Activated CD8-positive, alpha-beta memory T cell treated with anti-CD3 and anti-CD28 coated beads for 36 hours (primary cell): ENCODE data around the gene FN3KRP. TPM values are rescaled to one million over a fixed set of nuclear protein-coding genes. Genes with fewer than 3 reads are reported as not detected.

Experiments used
- CTCF ChIA-PET: fragments of 350-600 bp; sonication (Branson Sonifier 250); formaldehyde crosslinking; loops from one replicate; lab custom pipeline; 2021; ENCODE audit warnings: antibody characterized with exemption; lab: Charles Lee
- POLR2A ChIA-PET: fragments of 350-600 bp; sonication (Branson Sonifier 250); formaldehyde crosslinking; loops from one replicate; lab custom pipeline; 2021; ENCODE audit warnings: antibody characterized with exemption; lab: Charles Lee
- total RNA-seq, 2 experiments: library from RNA; stranded (reverse); gene quantifications; one replicate each; pipeline ENCODE4 v1.2.3, GENCODE V29; 2021

The FN3KRP gene
- total RNA-seq, 2 experiments from 2014 or later, result 39.1 to 41.4 TPM

DNA sequence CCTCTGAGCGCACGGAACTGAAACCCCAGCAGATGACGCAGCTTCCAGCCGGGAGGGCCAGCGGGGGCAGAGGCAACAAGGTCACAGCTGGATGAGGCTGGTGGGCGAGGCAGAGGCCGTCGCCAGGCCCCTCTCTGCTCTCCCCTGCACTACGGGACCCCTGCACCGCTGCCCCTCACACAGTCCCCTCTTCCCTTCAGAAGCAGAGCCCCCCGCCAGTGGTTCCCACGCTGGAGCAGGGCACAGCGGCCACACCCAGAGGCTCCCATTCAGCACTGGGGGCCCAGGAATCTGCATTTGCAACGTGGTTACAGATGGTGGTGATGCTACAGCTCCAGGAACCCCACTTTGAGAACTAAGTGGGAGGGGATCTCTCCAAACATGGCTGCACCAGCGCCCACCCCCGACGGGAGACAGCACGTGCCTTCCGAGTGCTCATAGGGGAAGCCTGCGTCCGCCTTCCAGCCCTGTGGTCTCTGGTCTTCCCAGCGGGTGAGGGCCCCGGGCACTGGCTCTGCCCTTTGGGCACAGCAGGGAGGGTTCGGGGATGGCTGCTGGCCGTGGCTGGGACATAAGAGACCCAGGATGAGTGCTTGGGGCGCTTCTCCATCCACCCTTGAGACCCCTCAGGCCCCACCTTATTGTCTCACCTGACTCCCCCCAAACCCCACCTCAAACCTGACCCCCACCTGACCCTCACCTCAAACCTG, 13.3 kb upstream of the FN3KRP start:
- ChIA-PET POLR2A (no interaction called here), CTCF (no interaction called here)

DNA sequence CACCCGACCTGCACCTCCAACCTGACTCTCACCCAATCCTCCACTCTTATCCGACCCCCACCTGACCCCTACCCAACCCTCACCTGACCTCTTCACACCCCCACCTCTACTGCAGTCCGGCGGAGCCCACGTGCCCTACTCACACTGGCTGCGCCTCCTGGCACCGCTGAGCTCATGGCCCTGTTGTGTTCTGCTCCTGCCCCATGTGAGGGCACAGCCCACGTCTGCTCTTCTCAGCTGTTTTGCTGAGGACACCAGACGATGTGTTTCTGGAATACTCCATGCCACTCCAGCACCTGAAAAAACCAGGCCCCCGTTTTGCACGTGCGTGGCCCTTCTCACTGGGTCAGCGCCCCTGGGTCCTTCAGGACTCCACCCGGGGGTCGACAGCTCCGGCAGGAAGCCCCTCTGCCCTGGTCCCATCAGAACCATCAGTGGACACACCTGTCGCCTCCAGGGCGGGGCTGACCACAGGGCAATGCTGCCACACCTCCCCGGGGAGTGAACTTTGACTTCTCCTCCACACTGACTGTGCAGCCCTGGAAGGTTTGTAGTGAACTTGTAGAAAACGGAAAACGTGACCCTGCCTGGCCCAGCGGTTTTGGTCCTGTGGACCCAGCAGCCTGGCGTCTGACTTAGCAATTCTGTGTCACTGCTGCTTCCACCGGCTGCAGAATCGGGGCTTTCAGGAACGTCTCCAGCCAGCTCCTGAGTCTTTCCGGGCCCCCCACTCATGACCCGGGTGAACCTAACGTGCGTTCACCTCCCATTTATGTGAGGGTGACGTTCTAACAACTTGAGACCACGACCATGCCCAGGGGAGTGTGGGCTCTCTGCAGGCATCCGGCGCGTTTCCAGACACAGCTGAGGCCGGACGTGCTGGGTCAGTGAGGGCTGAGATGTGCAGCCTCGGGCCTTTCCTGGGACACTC, 12.3 kb upstream of the FN3KRP start:
- ChIA-PET CTCF (no interaction called here), POLR2A (no interaction called here)

DNA sequence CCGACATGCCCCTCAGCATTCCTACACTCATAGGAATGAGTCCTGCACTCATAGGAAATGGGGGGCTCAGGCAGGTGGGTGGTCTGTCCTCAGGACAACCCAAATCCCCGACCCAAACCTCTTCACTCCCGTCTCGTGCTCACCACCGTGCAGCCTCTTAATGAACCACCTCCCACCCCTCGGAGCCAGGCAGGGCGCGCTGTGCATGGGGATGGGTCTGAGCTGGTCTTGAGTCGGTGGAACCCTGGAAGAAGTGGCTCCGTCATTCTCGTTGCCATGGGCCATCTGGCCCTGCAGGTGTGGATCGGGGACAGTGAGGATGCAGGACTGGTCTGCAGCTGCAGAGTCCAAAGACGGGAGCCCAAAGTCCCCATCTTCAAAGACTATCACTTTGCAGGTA, 11.6 kb upstream of the FN3KRP start:
- CTCF ChIA-PET, result no interaction called here
- POLR2A ChIA-PET, result no interaction called here

DNA sequence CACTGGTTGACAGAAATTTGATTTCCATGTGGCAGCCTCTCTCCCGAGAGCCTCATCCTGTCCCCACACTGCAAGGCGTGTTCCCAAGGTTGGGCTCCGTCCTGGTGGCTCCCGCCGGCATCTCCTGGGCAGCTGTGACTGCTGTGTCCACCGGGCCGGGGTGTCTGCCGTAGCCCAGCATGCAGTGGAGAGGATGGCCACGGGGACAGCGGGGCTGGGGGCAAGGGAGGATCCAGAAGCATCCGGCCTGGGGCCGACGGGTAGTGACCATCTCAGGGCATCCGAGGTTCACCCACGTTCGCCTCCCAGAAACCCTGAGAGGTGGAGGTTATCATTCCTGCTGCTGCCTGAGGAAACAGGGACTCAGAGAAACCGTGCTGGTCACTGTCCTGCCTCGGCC, 10.8 kb upstream of the FN3KRP start:
- ChIA-PET CTCF (no interaction called here), POLR2A (no interaction called here)

DNA sequence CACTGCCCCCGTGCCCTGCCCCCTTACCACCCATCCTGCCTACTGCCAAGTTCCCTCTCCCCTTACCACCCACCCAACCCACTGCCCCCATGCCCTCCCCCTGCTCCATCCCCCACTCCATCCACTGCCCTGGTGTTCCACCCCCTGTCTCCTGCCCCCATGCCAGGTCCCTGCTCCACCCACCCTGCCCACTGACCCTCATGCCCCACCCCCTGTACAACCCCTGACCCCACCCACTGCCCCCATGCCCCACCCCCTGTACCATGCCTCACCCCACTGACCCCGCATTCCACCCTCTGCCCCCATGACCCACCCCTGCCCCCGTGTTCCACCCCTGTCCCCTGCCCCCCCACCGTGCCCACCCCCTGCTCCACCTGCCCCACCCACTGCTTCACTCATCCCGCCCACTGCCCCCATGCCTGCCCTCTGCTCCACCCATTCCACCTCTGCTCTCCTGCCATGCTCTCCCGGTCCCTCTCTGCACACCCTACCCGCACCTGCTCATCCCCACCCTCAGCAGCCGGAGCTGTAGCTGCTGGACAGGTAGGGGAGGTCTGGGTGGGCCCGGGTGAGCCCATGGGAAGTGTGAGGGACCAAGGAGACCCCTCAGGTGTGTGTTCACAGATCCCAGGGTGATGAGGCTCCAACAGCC, 7.4 kb upstream of the FN3KRP start:
- POLR2A ChIA-PET, result no interaction called here
- CTCF ChIA-PET, result no interaction called here

DNA sequence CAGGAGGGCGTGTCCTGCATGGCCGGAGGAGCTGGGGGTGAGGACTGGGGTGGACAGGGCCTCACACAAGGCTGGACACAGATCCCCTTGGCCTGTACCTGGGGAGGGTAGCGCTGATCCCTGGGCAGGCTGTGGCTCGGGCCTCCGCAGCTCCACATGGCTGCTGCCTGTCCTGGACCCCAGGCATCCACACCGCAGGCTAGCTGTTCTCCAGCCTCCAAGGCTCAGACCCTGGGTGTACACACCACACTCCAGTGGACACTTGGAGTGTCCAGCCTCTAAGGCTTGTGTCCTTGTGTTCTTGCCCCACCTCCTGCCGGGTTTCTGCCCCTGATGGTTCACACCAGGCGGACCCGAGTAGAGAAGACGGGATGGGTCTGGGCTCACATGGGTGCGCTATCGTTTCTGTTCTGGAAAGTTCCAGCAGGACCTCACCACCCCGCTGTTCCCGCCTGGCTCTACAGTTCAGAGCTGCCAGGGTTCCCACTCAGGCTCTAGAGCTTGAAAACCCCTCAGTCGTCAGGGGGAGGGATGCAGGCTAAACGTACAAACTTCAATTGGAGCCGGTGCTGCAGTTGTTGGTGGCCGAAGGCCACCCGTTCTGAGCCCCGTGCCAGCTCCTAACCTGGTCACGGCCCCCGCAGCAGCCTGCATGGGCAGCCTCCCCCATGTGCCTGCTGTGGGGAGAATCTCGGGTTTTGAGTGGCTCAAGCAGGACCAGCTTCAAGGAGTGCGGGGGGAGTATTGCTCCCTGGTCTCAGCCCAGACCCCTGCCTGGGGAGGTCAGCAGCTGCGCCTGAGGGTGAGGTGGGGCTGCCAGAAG, 6.6 kb upstream of the FN3KRP start:
- ChIA-PET POLR2A (no interaction called here), CTCF (no interaction called here)

DNA sequence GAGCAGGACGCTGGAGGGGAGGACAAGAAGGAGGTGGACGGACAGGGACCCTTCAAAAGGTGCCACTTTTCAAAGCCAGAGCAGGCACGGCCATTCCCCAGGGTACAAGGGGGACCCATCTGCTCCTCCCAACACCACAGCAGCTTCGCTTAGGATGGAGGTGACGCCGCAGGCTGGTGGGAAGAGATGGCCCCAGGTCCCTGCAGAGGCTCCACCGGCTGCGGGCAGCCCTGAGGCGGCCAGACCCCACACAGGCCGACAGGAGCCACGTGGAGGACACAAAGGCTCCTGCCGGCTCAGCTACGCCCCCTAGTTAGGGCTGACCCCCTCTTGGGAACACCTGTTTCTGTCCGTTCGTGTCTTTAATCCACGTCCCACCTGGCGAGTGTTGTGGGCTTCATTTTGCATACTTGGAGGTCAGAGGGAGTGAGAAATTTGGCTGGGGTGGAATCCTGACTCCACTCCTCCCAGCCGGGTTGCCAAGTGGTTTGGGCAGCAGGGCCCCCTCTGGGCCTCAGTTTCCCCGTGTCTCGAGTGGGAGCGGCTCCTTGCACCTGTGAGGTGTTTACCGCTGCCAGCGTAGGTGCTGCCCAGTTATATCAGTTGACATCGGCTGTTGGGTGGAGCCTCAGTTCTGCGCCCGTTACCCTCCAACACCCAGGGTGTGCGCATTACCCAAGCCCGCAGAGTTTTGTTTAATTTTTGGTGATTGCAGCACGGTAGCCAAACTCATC, 5.8 kb upstream of the FN3KRP start:
- POLR2A ChIA-PET, result no interaction called here
- CTCF ChIA-PET, result no interaction called here

DNA sequence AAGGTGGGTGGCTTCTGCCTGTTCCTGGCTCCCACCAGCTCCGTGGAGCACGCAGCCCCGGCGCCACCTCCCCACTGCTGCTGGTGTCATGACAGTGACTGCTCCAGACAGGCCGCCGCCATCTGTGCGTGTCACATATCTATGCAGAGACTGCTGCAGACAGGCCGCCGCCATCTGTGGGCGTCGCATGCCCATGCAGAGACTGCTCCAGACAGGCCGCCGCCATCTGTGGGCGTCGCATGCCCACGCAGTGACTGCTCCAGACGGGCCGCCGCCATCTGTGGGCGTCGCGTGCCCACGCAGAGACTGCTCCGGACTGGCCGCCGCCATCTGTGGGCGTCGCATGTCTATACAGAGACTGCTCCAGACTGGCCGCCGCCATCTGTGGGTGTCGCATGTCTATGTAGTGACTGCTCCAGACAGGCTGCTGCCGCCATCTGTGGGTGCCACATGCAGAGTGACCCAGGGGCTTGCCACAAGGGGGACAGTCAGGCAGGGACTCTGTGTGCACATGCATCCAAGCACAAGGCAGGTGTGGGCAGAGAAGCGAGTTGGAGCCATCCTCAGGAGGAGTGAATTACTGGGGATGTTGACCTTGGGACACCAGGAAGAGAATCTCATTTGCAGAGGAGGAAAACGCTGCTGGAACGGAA, 3.3 kb upstream of the FN3KRP start:
- ChIA-PET CTCF (interaction anchor here (0.9 to 1.4 kb wide), 2 partner anchors 26 to 63 kb away, joined by 3 read pairs; no protein-coding TSS in a partner anchor), POLR2A (no interaction called here)

DNA sequence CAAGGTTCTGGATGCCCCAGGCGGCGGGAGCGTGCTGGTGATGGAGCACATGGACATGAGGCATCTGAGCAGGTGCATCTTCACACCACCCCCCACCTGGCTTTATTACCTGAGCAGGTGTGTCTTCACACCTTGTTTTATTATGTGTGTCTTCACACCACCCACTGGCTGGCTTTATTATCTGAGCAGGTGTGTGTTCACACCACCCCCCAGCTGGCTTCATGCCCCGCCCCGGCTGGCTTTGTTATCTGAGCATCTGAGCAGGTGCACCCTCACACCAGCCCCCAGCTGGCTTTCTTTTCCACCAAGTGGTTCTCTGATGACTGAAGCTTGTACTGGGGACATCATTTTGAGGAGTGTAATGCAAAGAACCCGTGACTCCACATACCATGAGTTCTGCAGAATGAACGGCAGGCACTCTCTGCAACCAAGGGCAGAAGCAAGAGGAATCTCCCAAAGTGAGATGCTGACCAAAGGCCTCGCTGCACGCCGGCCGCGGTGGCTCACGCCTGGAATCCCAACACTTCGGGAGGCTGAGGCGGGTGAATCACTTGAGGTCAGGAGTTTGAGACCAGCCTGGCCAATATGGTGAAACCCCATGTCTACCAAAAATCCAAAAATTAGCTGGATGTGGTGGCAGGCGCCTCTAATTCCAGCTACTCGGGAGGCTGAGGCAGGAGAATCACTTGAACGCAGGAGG, 2.6 kb downstream of the FN3KRP start:
- ChIA-PET POLR2A (no interaction called here), CTCF (no interaction called here)

DNA sequence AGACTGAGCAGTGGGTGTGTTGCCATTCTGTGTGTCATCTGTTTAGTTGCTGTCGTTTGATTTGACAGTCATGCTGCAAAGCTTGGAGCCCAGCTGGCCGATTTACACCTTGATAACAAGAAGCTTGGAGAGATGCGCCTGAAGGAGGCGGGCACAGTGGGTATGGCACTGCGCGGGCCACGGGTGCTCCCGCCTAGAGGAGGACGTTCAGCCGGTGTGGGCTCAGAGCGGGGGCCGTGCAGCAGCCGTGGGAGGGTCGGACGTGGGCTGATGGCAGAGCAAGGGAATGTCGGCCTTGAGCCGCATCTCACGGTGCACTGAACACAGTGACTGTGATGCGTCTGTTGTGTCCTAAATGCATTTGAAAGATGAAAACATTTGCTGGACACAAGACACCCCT, 3.7 kb downstream of the FN3KRP start:
- POLR2A ChIA-PET, result no interaction called here
- CTCF ChIA-PET, result no interaction called here

DNA sequence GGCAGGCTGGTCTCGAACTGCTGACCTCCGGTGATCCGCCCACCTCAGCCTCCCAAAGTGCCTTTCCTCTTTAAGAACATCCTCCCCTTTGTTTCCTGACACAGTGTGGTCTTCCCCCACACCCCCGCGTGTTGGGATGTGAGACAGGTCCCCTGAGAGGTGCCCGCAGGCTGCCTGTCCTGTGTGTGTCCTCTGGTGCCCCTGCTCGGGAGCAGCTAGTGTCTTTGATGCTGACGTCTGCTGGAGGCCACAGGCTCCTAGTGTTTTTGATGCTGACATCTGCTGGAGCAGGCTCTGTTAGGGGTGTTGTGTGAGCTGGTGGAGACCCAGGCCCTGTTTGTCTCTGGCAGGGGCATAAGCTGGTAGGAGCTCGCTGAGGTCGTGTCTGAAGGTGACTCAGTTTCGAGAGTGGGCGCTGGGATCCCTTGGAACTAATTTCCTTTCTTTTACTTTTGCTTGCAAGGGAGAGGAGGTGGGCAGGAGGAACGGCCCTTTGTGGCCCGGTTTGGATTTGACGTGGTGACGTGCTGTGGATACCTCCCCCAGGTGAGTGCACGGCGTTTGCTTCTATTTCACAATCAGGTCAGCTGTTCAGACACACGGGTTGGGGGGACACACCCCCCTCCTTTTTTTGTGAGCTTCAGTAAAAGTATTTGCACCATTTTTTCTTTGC, 6.0 kb downstream of the FN3KRP start:
- ChIA-PET CTCF (no interaction called here), POLR2A (no interaction called here)

DNA sequence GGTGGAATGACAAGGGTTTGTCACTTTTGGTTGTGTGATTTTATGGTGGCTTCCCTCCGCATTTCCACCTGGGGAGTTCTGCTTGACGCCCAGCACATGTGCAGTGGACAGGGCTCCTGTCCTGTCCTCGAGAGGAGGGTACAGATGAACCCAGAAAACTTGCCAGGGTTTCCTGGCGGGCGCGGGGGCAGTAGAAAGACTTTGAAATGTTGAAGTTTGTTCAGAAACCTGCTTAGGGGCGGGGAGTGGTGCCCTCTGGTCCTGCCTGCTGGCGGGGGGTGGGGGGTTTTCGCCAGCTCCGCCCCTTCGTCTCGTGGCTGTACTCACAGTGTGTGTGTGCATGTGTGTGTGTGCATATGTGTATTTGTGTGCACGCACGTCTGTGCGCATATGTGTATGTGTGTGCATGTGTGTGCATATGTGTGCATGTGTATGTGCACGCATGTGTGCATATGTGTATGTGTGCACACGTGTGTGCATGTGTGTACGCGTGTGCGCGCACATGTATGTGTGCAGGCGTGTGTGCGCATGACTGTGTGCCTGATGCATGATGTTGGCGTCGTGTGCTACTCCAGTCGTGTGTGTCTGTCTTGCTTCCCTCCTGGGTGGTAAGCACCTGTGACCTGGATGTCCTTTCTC, 6.8 kb downstream of the FN3KRP start:
- ChIA-PET CTCF (no interaction called here), POLR2A (no interaction called here)

DNA sequence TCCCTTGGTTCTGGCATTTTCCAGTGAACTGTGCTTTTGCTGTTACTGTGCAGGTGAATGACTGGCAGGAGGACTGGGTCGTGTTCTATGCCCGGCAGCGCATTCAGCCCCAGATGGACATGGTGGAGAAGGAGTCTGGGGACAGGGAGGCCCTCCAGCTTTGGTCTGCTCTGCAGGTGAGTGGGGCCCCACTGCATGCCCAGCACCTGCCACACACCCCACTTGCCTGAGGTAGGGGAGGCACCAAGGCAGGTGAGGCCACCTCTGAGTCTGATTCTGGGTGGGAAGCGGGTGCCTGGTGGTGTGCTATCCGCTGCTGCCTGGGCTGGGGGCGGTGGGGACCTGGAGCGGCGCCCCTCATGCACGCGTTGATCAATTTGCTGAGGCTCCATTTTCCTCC, 9.9 kb downstream of the FN3KRP start:
- CTCF ChIA-PET, result no interaction called here
- POLR2A ChIA-PET, result no interaction called here

DNA sequence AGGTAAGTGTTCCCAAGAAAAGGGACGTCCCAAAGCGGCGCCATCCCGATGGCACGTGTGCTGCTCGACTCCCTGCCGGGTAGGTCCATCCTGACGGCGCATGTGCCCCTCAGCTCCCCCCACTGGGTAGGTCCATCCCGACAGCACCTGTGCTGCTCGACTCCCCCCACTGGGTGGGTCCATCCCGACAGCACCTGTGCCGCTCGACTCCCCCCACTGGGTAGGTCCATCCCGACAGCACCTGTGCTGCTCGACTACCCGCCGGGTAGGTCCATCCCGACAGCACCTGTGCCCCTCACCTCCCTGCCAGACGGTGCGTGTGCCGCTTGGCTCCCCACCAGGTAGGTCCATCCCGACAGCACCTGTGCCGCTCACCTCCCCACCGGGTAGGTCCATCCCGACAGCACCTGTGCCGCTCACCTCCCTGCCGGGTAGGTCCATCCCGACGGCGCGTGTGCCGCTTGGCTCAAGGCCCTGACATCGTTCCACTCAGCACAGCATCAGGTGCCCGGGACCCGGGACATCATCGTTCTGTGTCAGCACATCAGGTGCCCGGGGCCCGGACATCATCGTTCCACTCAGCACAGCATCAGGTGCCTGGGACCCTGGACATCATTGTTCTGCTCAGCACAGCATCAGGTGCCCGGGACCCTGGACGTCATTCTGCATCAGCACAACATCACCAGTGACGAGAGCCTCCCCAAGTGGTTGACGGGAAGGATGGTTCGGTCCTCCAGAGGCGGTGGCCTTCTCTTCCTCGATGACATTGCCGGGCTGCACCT, 13.2 kb downstream of the FN3KRP start:
- ChIA-PET CTCF (no interaction called here), POLR2A (no interaction called here)

DNA sequence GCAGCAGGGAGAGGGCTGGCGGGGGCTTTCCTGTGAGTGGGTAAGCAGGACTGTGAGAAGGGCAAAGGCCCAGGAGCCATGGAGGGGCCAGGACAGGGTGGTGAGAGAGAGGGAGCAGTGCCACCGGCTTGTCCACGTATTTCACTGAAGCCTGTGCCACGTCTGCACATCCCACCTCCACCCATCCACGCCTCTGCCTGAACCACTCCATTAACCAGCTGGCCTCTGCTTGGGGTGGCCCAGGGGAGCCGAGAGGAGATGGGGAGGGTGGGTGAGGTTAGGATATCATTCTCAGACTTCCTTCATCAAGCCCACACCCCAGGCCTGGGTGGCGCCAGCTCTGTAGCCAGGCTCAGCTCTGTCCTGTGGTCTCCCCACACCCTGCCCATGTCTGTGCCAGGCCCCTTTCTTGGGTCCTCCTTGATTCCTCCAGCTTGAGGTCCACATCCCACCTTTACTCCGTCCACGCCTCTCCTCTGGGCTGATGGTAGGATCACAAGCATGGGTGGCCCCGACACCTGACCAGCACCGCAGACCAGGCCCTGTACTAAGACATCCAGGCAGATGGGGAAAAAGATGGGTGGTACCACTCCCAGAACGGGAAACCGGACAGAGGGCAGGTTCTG, 15.7 kb downstream of the FN3KRP start:
- ChIA-PET CTCF (interaction anchor here (1.3 kb wide), 1 partner anchor 31 kb away, joined by 3 read pairs; no protein-coding TSS in a partner anchor), POLR2A (no interaction called here)
